ENCODE data around the gene SPRYD3.
"Not testable (repeated sequence)": the region's sequence is repeated elsewhere in the genome, so short reads cannot be mapped to it uniquely, and the experiment has no call there.

Gene SPRYD3

GRCh38 chr12:53098354-53098981, 19.3 kb upstream of the SPRYD3 start:
- Histone ChIP-seq H3K27me3 (no peaks in the 10 kb centered on the region), H3K9me3 (no peaks in the 10 kb centered on the region), H3K4me1 (peaks cover 7% of the 10 kb centered on the region), H3K36me3 (no peaks in the 10 kb centered on the region), H3K4me3 (ENCODE audit: low read depth, low read length) (peak overlapping the region; percentile 72)
- DNase-seq: no peak
- TF ChIP-seq CTCF (IDR thresholded peaks at IDR 0.05; ENCODE audit: low read depth, low read length): no peak

GRCh38 chr12:53097564-53098353, 18.6 kb upstream of the SPRYD3 start, which contains the start of gene IGFBP6:
IGFBP6 (plus strand) TSS chr12:53097667; CDS start chr12:53097718, 51 bp downstream.
- Histone ChIP-seq H3K4me1 (peaks cover 7% of the 10 kb centered on the region), H3K4me3 (ENCODE audit: low read depth, low read length) (peak within 1 kb of the TSS; percentile 72), H3K36me3 (no peaks in the 10 kb centered on the region), H3K9me3 (no peaks in the 10 kb centered on the region), H3K27me3 (no peaks in the 10 kb centered on the region)
- no peak for TF ChIP-seq CTCF (IDR thresholded peaks at IDR 0.05; ENCODE audit: low read depth, low read length)
- DNase-seq: peak; percentile 77

GRCh38 chr12:53097207-53097563, 18.0 kb upstream of the SPRYD3 start:
- peak overlapping the region; percentile 72 for H3K4me3 ChIP-seq (ENCODE audit: low read depth, low read length)
- H3K9me3 ChIP-seq: no peaks in the 10 kb centered on the region
- no peak for TF ChIP-seq CTCF (IDR thresholded peaks at IDR 0.05; ENCODE audit: low read depth, low read length)
- no peaks in the 10 kb centered on the region for H3K27me3 ChIP-seq
- peaks cover 7% of the 10 kb centered on the region for H3K4me1 ChIP-seq
- DNase-seq: no peak
- H3K36me3 ChIP-seq: no peaks in the 10 kb centered on the region

GRCh38 chr12:53096759-53097158, 17.6 kb upstream of the SPRYD3 start:
- Histone ChIP-seq H3K27me3 (no peaks in the 10 kb centered on the region), H3K4me3 (ENCODE audit: low read depth, low read length) (no peak overlapping the region; the same call in 1 of the 2 replicates), H3K36me3 (no peaks in the 10 kb centered on the region), H3K9me3 (no peaks in the 10 kb centered on the region), H3K4me1 (peaks cover 7% of the 10 kb centered on the region)
- DNase-seq: no peak
- TF ChIP-seq CTCF (IDR thresholded peaks at IDR 0.05; ENCODE audit: low read depth, low read length): no peak

- no peak for TF ChIP-seq CTCF (IDR thresholded peaks at IDR 0.05; ENCODE audit: low read depth, low read length)
- no peak overlapping the region for H3K4me3 ChIP-seq (ENCODE audit: low read depth, low read length)
- H3K4me1 ChIP-seq: peaks cover 7% of the 10 kb centered on the region
- H3K36me3 ChIP-seq: no peaks in the 10 kb centered on the region
- no peaks in the 10 kb centered on the region for H3K27me3 ChIP-seq
- no peaks in the 10 kb centered on the region for H3K9me3 ChIP-seq
- DNase-seq: no peak
Observed at GRCh38 chr12:53096089-53096741, 17.0 kb upstream of the SPRYD3 start.

GRCh38 chr12:53095596-53095895, 16.4 kb upstream of the SPRYD3 start:
- DNase-seq; H3K4me3 ChIP-seq (ENCODE audit: low read depth, low read length); H3K9me3 ChIP-seq; H3K4me1 ChIP-seq; H3K27me3 ChIP-seq; H3K36me3 ChIP-seq: not testable (repeated sequence)

GRCh38 chr12:53094796-53095595, 15.8 kb upstream of the SPRYD3 start:
- not testable (repeated sequence) for H3K9me3 ChIP-seq; H3K4me1 ChIP-seq; H3K27me3 ChIP-seq; H3K36me3 ChIP-seq; H3K4me3 ChIP-seq (ENCODE audit: low read depth, low read length); DNase-seq
